ENCODE data around the gene KNDC1. TPM values are rescaled to one million over a fixed set of nuclear protein-coding genes. Genes with fewer than 3 reads are reported as not detected.

Gene KNDC1
- total and polyA plus RNA-seq, 10 of the 15 experiments (the other 5 are each of a cell fraction or from before 2014, with no cell fraction given): 0.03 to 0.11 (median 0.05) TPM; not detected in 7

- Histone ChIP-seq H3K4me3 (no peak overlapping the region), H3K9ac (ENCODE audit: control insufficient read depth, insufficient read depth, low read length) (no peak overlapping the region), H3K9me3 (replicated peaks; ENCODE audit: control insufficient read depth, insufficient read depth, low read length) (no peaks in the 10 kb centered on the region), H3K36me3 (ENCODE audit: control insufficient read depth in 2 of 2, insufficient read depth in 2 of 2, low read length in 1 of 2) (no peaks in the 10 kb centered on the region), H3K27ac (ENCODE audit: control insufficient read depth, insufficient read depth) (no peak overlapping the region), H3K79me2 (ENCODE audit: control insufficient read depth, insufficient read depth, low read length) (no peaks in the 10 kb centered on the region), H3K4me2 (ENCODE audit: control insufficient read depth, insufficient read depth) (no peak overlapping the region), H3K27me3 (replicated peaks in 1 of 2; ENCODE audit: control insufficient read depth in 2 of 2, insufficient read depth in 2 of 2, low read length in 1 of 2) (peaks cover 1 to 3% of the 10 kb centered on the region in 2 experiments; a peak in 1 of 4 replicates), H2AFZ (ENCODE audit: control insufficient read depth, low read depth, low read length) (no peak overlapping the region), H4K20me1 (ENCODE audit: control insufficient read depth, insufficient read depth) (no peaks in the 10 kb centered on the region), H3K4me1 (ENCODE audit: control insufficient read depth, insufficient read depth, low read length) (no peaks in the 10 kb centered on the region)
- ChIA-PET POLR2A (no interaction called here), SMC1A (ENCODE audit: uncharacterized antibody, unreplicated experiment) (interaction anchor here (0.8 kb wide), 1 partner anchor 17 kb away, joined by 3 read pairs; no protein-coding TSS in a partner anchor), CTCF (interaction anchor here (1.1 kb wide), 1 partner anchor 214 kb away, joined by 4 read pairs; no protein-coding TSS in a partner anchor), RAD21 (ENCODE audit: unreplicated experiment) (no interaction called here)
- BruUV-seq (replicated peaks): no TSS peak
- WGBS (ENCODE audit: insufficient coverage, insufficient replicate concordance, low lambda C conversion rate, missing lambda C conversion rate): 58% methylated on average over 25 of the region's 25 CpGs
- DNase-seq (ENCODE audit: low read depth, low spot score): no peak
- in situ Hi-C loops (cut with MboI): no loop called here
- FAIRE-seq: no peak
- ATAC-seq: peak; percentile 27; the same call in 2 of the 3 replicates
- TF ChIP-seq NR2C1 (IDR thresholded peaks at IDR 0.05) (no peak), IRF4 (IDR thresholded peaks at IDR 0.05; ENCODE audit: low read depth, low read length) (no peak), RUNX3 (IDR thresholded peaks at IDR 0.05; ENCODE audit: low read length) (no peak), CBX3 (IDR thresholded peaks at IDR 0.05; ENCODE audit: borderline replicate concordance, low read depth) (no peak), HCFC1 (IDR thresholded peaks at IDR 0.05; ENCODE audit: low read length) (no peak), ESRRA (IDR thresholded peaks at IDR 0.05; ENCODE audit: low read length) (no peak), ZNF24 (IDR thresholded peaks at IDR 0.05) (no peak), TCF7 (IDR thresholded peaks at IDR 0.05; ENCODE audit: borderline replicate concordance) (no peak), ATF7 (IDR thresholded peaks at IDR 0.05; ENCODE audit: low read depth) (no peak)
- TF ChIP-seq, protein P1, sequence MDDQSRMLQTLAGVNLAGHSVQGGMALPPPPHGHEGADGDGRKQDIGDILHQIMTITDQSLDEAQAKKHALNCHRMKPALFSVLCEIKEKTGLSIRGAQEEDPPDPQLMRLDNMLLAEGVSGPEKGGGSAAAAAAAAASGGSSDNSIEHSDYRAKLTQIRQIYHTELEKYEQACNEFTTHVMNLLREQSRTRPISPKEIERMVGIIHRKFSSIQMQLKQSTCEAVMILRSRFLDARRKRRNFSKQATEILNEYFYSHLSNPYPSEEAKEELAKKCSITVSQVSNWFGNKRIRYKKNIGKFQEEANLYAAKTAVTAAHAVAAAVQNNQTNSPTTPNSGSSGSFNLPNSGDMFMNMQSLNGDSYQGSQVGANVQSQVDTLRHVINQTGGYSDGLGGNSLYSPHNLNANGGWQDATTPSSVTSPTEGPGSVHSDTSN (IDR thresholded peaks at IDR 0.05; ENCODE audit: insufficient replicate concordance, low read depth, low read length): no peak
- intact Hi-C loops (cut with micrococcal nuclease; ENCODE audit: unreplicated experiment): no loop called here
Measured at GRCh38 chr10:133224756-133225372, 64.8 kb downstream of the KNDC1 start.
